Smooth muscle cell (in vitro differentiated cells): ENCODE data around the gene C2CD2. TPM values are rescaled to one million over a fixed set of nuclear protein-coding genes. Genes with fewer than 3 reads are reported as not detected.

Experiments used
- DNase-seq: peaks from one replicate; lab custom pipeline; 2025; ENCODE audit not compliant: unreplicated experiment; lab: John Stamatoyannopoulos, UW
- H2AFZ ChIP-seq: fragments of 200-600 bp; sonication (generic); 2 replicates; pipeline ENCODE4 v1.6.0; 2016; ENCODE audit warnings: antibody characterized with exemption, low read depth, mild to moderate bottlenecking
- H3F3A ChIP-seq: fragments of 200-600 bp; sonication (generic); 2 replicates; pipeline ENCODE4 v1.6.0; 2017; ENCODE audit warnings: antibody characterized with exemption, low read depth
- H3K27ac ChIP-seq: fragments of 200-600 bp; sonication (generic); 2 replicates; pipeline ENCODE4 v1.5.1; 2016; ENCODE audit warnings: low read depth, mild to moderate bottlenecking
- H3K27me3 ChIP-seq: fragments of 200-600 bp; sonication (generic); 2 replicates; pipeline ENCODE4 v1.6.1; 2016; ENCODE audit warnings: low read depth, mild to moderate bottlenecking
- H3K36me3 ChIP-seq: fragments of 200-600 bp; sonication (generic); 2 replicates; pipeline ENCODE4 v1.5.1; 2016; ENCODE audit warnings: low read depth
- H3K4me1 ChIP-seq: fragments of 200-600 bp; sonication (generic); 2 replicates; pipeline ENCODE4 v1.5.1; 2016; ENCODE audit warnings: low read depth
- H3K4me2 ChIP-seq: fragments of 200-600 bp; sonication (generic); 2 replicates; pipeline ENCODE4 v1.6.0; 2016; ENCODE audit warnings: mild to moderate bottlenecking
- H3K4me3 ChIP-seq: fragments of 200-600 bp; sonication (generic); 2 replicates; pipeline ENCODE4 v1.5.1; 2016; ENCODE audit warnings: mild to moderate bottlenecking
- H3K79me2 ChIP-seq: fragments of 200-600 bp; sonication (generic); 2 replicates; pipeline ENCODE4 v1.6.0; 2016; ENCODE audit warnings: low read depth, mild to moderate bottlenecking
- H3K9ac ChIP-seq: fragments of 200-600 bp; sonication (generic); 2 replicates; pipeline ENCODE4 v1.6.0; 2016; ENCODE audit warnings: low read depth
- H3K9me3 ChIP-seq: fragments of 200-600 bp; sonication (generic); replicated peaks from 2 replicates; pipeline ENCODE4 v1.5.1; 2016; ENCODE audit warnings: low read depth
- H4K20me1 ChIP-seq: fragments of 200-600 bp; sonication (generic); 2 replicates; pipeline ENCODE4 v1.6.0; 2016; ENCODE audit warnings: low read depth
- WGBS: methylation state at CpG from one replicate; pipeline ENCODE4 v1.1.7; 2016; ENCODE audit warnings: low lambda C conversion rate; 5-methylcytosine and 5-hydroxymethylcytosine counted together
- polyA plus RNA-seq: library from polyadenylated mRNA; unstranded; fragments of >200 nt; fragmentation: Nextera tagmentation; extraction: Ambion mirVana; gene quantifications from 2 replicates; pipeline ENCODE4 v1.2.1, GENCODE V29; 2016
- total RNA-seq: library from RNA; depleted of rRNA; stranded (reverse); fragments of >200 nt; gene quantifications from 2 replicates; pipeline ENCODE4 v1.2.3, GENCODE V29; 2014
- TF ChIP-seq, protein P1 (sequence below): fragments of 200-600 bp; sonication (generic); IDR thresholded peaks from 2 replicates; pipeline ENCODE4 v1.5.1; 2017; ENCODE audit warnings: borderline replicate concordance, mild to moderate bottlenecking, antibody characterized with exemption; ENCODE audit not compliant: insufficient read depth, poor library complexity, severe bottlenecking

C2CD2 gene
- total and polyA plus RNA-seq, 2 experiments from 2014 or later, result 3.4 to 6.1 TPM

DNA sequence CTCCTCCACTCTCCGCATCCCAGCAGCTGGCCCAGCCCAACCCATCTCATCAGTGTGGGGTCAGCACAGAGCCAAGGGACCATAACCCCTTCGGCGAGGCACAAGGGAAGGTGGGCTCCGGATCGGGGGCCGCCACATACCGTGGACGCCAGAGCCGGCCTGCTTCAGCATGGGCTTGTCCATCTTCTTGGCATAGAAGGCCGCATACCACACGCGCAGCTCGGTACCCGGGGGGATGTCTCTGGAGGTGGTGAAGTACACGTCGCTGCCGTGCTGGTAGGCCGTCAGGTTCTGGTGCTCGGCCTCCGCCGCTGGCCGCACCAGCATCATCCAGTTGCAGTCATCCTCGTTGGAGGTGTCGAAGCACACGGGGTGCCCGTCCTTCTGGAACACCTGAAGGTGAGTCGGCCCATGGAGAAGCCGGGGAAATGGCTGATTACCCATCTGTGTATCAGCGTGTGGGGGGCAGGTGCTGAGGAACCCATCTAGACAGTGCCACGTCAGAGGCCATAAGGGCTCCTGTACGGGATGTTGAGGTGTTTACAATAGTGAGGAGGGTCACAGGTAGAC, 99.3 kb downstream of the C2CD2 start:
- no peak overlapping the region for H3K27ac ChIP-seq
- H3K4me3 ChIP-seq, result no peak overlapping the region
- H3K27me3 ChIP-seq, result no peaks in the 10 kb centered on the region
- no peaks in the 10 kb centered on the region for H3F3A ChIP-seq
- H3K9ac ChIP-seq, result no peak overlapping the region
- H3K9me3 ChIP-seq, result no peaks in the 10 kb centered on the region
- 97% methylated on average over 31 of the region's 31 CpGs for WGBS
- DNase-seq, result no peak
- TF ChIP-seq, protein P1, sequence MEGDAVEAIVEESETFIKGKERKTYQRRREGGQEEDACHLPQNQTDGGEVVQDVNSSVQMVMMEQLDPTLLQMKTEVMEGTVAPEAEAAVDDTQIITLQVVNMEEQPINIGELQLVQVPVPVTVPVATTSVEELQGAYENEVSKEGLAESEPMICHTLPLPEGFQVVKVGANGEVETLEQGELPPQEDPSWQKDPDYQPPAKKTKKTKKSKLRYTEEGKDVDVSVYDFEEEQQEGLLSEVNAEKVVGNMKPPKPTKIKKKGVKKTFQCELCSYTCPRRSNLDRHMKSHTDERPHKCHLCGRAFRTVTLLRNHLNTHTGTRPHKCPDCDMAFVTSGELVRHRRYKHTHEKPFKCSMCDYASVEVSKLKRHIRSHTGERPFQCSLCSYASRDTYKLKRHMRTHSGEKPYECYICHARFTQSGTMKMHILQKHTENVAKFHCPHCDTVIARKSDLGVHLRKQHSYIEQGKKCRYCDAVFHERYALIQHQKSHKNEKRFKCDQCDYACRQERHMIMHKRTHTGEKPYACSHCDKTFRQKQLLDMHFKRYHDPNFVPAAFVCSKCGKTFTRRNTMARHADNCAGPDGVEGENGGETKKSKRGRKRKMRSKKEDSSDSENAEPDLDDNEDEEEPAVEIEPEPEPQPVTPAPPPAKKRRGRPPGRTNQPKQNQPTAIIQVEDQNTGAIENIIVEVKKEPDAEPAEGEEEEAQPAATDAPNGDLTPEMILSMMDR, result no peak
- H4K20me1 ChIP-seq, result no peaks in the 10 kb centered on the region
- no peak overlapping the region for H2AFZ ChIP-seq
- no peak overlapping the region for H3K4me2 ChIP-seq
- H3K4me1 ChIP-seq, result no peaks in the 10 kb centered on the region
- H3K36me3 ChIP-seq, result no peaks in the 10 kb centered on the region
- no peaks in the 10 kb centered on the region for H3K79me2 ChIP-seq

DNA sequence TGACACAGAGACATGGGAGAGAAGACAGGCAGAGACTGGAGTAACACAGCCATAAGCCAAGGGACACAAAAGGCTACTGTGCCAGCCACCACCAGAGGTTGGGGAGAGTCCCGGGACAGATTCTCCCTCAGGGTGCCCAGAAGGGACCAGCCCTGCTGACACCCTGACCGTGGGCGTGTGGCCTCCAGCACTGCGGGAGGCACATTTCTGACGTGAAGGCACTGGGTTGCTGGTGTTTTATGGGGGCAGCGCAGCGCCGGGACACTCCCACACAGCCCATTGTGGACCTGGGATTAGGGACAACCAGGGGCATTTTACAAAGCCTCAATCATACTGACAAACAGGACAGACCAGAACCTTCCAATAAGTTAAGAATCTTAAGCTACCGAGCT, 100.9 kb downstream of the C2CD2 start:
- no peak overlapping the region for H3K27ac ChIP-seq
- no peak overlapping the region for H3K4me3 ChIP-seq
- WGBS, result 92% methylated on average over 9 of the region's 9 CpGs
- no peaks in the 10 kb centered on the region for H3K36me3 ChIP-seq
- no peaks in the 10 kb centered on the region for H4K20me1 ChIP-seq
- H3K27me3 ChIP-seq, result no peaks in the 10 kb centered on the region
- H3K9ac ChIP-seq, result no peak overlapping the region
- no peaks in the 10 kb centered on the region for H3F3A ChIP-seq
- no peaks in the 10 kb centered on the region for H3K79me2 ChIP-seq
- H3K9me3 ChIP-seq, result no peaks in the 10 kb centered on the region
- TF ChIP-seq, protein P1, result no peak
- no peak for DNase-seq
- no peak overlapping the region for H2AFZ ChIP-seq
- no peak overlapping the region for H3K4me2 ChIP-seq
- no peaks in the 10 kb centered on the region for H3K4me1 ChIP-seq

DNA sequence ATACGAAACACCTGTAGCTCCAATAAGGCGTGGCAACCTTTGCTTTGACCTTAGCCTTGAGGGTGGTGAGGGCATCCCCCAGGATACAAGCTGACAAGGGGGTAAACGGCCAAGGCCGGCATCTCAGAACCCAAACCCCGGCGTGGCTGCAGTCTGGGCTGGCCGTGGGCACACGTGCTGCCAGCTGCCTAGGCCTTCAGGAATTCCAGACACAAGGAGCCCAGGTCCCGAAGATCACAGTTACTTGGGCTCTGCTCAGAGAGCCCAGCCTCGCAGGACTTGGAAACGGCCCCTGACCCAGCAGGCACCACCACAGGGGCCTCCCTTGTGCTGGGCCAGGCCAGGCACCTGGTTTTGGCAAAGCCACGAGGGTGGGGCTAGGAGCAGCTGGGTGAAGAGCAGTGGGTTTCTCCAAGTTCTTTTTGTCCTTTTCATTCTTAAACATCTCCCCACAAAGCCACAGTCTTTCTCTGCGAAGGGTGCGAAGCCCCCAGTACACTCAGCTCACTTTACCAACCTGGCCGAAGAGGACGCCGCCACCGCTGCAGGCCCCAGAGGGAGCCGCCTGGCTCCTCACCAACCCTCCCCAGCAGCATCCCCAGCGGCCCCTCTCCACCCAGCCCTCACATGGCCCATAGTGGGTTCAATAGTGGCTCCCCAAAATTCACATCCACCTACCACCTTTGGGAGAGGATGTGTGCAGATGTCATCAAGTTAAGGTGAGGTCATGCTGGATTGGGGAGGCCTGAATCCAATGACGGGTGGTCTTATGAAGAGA, 101.5 kb downstream of the C2CD2 start:
- Histone ChIP-seq H3K27ac (no peak overlapping the region), H3K4me3 (no peak overlapping the region), H3K9ac (no peak overlapping the region), H3K36me3 (no peaks in the 10 kb centered on the region), H2AFZ (no peak overlapping the region), H3K9me3 (no peaks in the 10 kb centered on the region), H3K79me2 (no peaks in the 10 kb centered on the region), H3F3A (no peaks in the 10 kb centered on the region), H4K20me1 (no peaks in the 10 kb centered on the region), H3K27me3 (no peaks in the 10 kb centered on the region), H3K4me1 (no peaks in the 10 kb centered on the region), H3K4me2 (no peak overlapping the region)
- TF ChIP-seq, protein P1, result no peak
- 96% methylated on average over 21 of the region's 21 CpGs for WGBS
- no peak for DNase-seq
